OCI-LY7 (cell line): ENCODE results near the gene SLC26A9.

ENCODE experiments used
- CTCF ChIP-seq: fragments of 200-600 bp; sonication (generic); conservative IDR thresholded peaks from 2 replicates; pipeline ENCODE4 v1.5.1; 2014; ENCODE audit warnings: mild to moderate bottlenecking, antibody characterized with exemption, low read length, moderate library complexity, mixed read lengths
- EZH2phosphoT487 ChIP-seq: fragments of 200-600 bp; sonication (generic); IDR thresholded peaks from 2 replicates; pipeline ENCODE4 v1.6.1; 2018; ENCODE audit warnings: low read depth, borderline replicate concordance, mild to moderate bottlenecking, mixed run types, antibody characterized with exemption, low read length, moderate library complexity, mixed read lengths

- TF ChIP-seq CTCF (no peak), EZH2phosphoT487 (no peak)
Observed at GRCh38 chr1:205928317-205928716, 14.9 kb downstream of the SLC26A9 start.
